Measurements from ENCODE around the gene HNF1A.

- TF ChIP-seq CTCF (IDR thresholded peaks at IDR 0.05 in 2 of 3, conservative IDR thresholded peaks at IDR 0.05 in 1 of 3; ENCODE audit: borderline replicate concordance in 1 of 3, insufficient read depth in 1 of 3, low read depth in 2 of 3, low read length in 2 of 3) (no peak), ZFX (IDR thresholded peaks at IDR 0.05) (no peak), SIN3A (IDR thresholded peaks at IDR 0.05; ENCODE audit: low read depth) (no peak), SP1 (IDR thresholded peaks at IDR 0.05; ENCODE audit: low read depth) (no peak), POLR2A (IDR thresholded peaks at IDR 0.05; ENCODE audit: borderline replicate concordance, extremely low read depth, insufficient read depth, insufficient read length) (no peak), RAD21 (IDR thresholded peaks at IDR 0.05; ENCODE audit: low read depth) (no peak), POLR2AphosphoS5 (IDR thresholded peaks at IDR 0.05; ENCODE audit: low read depth, low read length) (no peak), ZBTB33 (IDR thresholded peaks at IDR 0.05; ENCODE audit: extremely low read depth, insufficient replicate concordance, low read length) (no peak)
Measured at GRCh38 chr12:120940799-120941198, 37.5 kb upstream of the HNF1A start.
